Measurements from ENCODE around the gene C5orf15.
"Not testable (repeated sequence)": the region's sequence is repeated elsewhere in the genome, so short reads cannot be mapped to it uniquely, and the experiment has no call there.

Gene C5orf15

GRCh38 chr5:133963493-133964128, 4.8 kb downstream of the C5orf15 start:
- no peak for DNase-seq (ENCODE audit: extremely low read depth in 1 of 2, low read depth in 1 of 2)

- no peak for DNase-seq (ENCODE audit: extremely low read depth in 1 of 2, low read depth in 1 of 2)
These were observed 5.5 kb downstream of the C5orf15 start for GRCh38 chr5:133962801-133963476.

GRCh38 chr5:133962131-133962530, 6.3 kb downstream of the C5orf15 start:
- DNase-seq (ENCODE audit: extremely low read depth in 1 of 2, low read depth in 1 of 2): no peak

GRCh38 chr5:133959643-133960042, 8.8 kb downstream of the C5orf15 start:
- DNase-seq (ENCODE audit: extremely low read depth in 1 of 2, low read depth in 1 of 2): no peak

GRCh38 chr5:133957591-133957990, 10.8 kb downstream of the C5orf15 start:
- no peak for DNase-seq (ENCODE audit: extremely low read depth in 1 of 2, low read depth in 1 of 2)

GRCh38 chr5:133957080-133957479, 11.3 kb downstream of the C5orf15 start:
- DNase-seq (ENCODE audit: extremely low read depth in 1 of 2, low read depth in 1 of 2): no peak

GRCh38 chr5:133956196-133956595, 12.2 kb downstream of the C5orf15 start:
- not testable (repeated sequence) for DNase-seq (ENCODE audit: extremely low read depth in 1 of 2, low read depth in 1 of 2)

GRCh38 chr5:133953568-133954145, 14.8 kb downstream of the C5orf15 start:
- no peak for DNase-seq (ENCODE audit: extremely low read depth in 1 of 2, low read depth in 1 of 2)

GRCh38 chr5:133952729-133953567, 15.5 kb downstream of the C5orf15 start:
- no peak for DNase-seq (ENCODE audit: extremely low read depth in 1 of 2, low read depth in 1 of 2)

GRCh38 chr5:133950821-133951612, 17.4 kb downstream of the C5orf15 start:
- no peak for DNase-seq (ENCODE audit: extremely low read depth in 1 of 2, low read depth in 1 of 2)

- DNase-seq (ENCODE audit: extremely low read depth in 1 of 2, low read depth in 1 of 2): no peak
These were observed 19.7 kb downstream of the C5orf15 start for GRCh38 chr5:133948721-133949120.

GRCh38 chr5:133947431-133947841, 21.0 kb downstream of the C5orf15 start:
- no peak for DNase-seq (ENCODE audit: extremely low read depth in 1 of 2, low read depth in 1 of 2)

GRCh38 chr5:133945568-133945967, 22.9 kb downstream of the C5orf15 start:
- no peak for DNase-seq (ENCODE audit: extremely low read depth in 1 of 2, low read depth in 1 of 2)

- DNase-seq (ENCODE audit: extremely low read depth in 1 of 2, low read depth in 1 of 2): peak; percentile 14 to 32
These were observed 23.9 kb downstream of the C5orf15 start for GRCh38 chr5:133944263-133945185.

GRCh38 chr5:133943475-133943817, 25.0 kb downstream of the C5orf15 start:
- DNase-seq (ENCODE audit: extremely low read depth in 1 of 2, low read depth in 1 of 2): no peak

GRCh38 chr5:133942614-133943474, 25.6 kb downstream of the C5orf15 start:
- no peak for DNase-seq (ENCODE audit: extremely low read depth in 1 of 2, low read depth in 1 of 2)

- no peak for DNase-seq (ENCODE audit: extremely low read depth in 1 of 2, low read depth in 1 of 2)
These were observed 26.8 kb downstream of the C5orf15 start for GRCh38 chr5:133941456-133942196.

- no peak for DNase-seq (ENCODE audit: extremely low read depth in 1 of 2, low read depth in 1 of 2)
These were observed 28.8 kb downstream of the C5orf15 start for GRCh38 chr5:133939668-133940067.
